ENCODE measurements around the gene UFSP1.

DNA sequence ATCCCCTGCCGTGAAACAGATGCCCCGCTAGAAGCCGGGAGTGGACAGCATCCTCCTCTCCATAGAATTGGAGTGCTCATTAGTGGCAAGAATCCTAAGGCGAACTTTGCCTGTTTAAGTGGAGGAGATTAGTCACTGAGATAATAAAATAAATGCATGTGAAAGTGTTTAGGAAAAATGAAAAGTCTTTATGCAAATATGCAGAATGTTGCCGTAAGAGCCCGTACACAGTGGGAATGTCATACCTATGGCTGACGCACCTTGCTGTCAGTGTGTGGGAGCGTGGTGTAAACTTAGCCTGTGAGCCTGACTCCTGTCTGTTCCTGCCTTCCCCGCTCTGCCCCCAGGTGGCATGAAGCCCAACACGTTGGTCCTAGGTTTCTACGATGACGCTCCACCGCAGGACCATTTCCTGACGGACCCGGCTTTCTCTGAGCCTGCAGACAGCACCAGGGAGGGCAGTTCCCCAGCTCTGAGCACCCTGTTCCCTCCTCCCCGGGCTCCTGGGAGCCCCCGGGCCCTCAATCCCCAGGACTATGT is 24.1 kb downstream of the UFSP1 start:
- TF ChIP-seq, protein P1, sequence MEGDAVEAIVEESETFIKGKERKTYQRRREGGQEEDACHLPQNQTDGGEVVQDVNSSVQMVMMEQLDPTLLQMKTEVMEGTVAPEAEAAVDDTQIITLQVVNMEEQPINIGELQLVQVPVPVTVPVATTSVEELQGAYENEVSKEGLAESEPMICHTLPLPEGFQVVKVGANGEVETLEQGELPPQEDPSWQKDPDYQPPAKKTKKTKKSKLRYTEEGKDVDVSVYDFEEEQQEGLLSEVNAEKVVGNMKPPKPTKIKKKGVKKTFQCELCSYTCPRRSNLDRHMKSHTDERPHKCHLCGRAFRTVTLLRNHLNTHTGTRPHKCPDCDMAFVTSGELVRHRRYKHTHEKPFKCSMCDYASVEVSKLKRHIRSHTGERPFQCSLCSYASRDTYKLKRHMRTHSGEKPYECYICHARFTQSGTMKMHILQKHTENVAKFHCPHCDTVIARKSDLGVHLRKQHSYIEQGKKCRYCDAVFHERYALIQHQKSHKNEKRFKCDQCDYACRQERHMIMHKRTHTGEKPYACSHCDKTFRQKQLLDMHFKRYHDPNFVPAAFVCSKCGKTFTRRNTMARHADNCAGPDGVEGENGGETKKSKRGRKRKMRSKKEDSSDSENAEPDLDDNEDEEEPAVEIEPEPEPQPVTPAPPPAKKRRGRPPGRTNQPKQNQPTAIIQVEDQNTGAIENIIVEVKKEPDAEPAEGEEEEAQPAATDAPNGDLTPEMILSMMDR (IDR thresholded peaks at IDR 0.05): no peak
- no peak for TF ChIP-seq POLR2A (IDR thresholded peaks at IDR 0.05)
